Activated CD4-positive, CD25-positive, alpha-beta regulatory T cell (primary cell): ENCODE measurements around the gene ONECUT1.

Source experiments
- DNase-seq, 4 experiments: peaks; one replicate each; lab custom pipeline; 2025; lab: John Stamatoyannopoulos, UW

ONECUT1 gene

DNA sequence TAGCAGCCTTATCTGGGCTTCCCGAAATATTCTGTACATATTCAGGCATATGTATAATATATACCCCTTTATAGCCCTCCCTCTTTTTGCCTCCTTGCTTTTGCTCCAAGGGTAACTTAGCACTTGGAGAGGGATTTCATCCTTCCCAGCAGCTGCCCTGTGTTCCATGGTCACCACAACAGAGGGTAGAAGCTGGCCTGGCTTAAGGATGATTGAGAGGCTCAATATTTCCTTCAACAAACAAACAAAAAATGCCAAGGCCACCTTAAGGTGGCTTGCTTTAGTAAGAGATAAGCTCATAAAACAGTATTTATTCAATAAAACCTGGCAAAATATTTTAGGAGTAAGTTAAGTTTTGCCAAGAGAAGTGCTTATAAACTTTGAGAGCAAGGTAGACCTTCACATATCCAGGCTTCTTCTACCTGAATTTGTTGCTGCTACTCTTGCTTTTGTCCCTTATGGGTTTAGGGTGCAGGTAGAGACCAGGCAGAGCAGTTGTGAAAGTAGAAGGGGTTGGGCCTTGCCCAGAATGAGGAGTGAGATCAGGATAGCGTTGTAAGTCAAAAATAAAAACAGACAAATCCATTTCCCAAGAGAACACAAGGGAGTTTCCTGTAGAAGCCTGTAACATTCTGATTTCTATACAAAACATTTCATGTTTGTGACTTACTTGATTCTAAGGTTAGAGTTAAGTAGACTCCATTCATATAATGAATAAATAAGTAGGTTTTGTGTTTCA, 58.2 kb downstream of the ONECUT1 start:
- no peak for DNase-seq

- no peak for DNase-seq
These were observed 59.1 kb downstream of the ONECUT1 start for GRCh38 chr15:52731004-52731403.

DNA sequence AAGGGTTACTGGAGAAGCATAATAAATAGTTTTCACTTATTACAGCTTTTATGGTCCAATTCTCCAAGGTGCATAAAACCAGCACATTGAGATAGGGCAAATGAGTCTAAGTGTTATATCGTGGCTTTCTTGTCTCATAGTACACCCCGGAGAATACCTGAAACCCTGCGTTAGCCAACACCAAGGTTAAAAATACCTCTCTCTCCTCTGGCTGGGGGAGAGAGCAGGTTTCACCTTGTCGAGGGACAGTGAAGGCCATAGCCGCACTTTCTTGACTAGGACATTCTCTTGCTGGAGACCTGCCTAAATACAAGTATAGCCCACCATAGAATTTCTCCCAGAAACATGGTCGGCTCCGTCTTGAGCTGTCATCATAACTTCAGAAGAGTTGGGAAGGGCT, 59.5 kb downstream of the ONECUT1 start:
- no peak for DNase-seq

DNA sequence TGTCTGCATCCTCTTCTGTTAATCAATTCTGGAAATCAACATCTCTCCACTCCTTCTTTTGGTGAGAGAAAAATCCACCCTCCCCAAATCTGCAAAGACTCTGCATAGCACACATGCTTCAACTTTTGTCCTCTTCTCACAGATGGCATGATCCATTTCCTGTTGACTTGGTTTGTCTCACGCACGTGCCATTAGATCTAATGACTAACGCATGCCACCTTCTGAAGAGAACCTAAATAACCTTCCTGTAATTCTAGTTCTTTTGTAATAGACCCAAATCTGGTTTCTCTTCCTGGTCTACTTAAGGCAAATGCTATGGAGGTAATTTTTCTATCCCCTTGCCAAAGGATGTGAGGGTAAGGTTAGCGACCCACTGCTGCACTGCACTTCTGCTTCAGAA, 60.0 kb downstream of the ONECUT1 start:
- DNase-seq = peak in 2 of 4 experiments; percentile 7 to 9

DNA sequence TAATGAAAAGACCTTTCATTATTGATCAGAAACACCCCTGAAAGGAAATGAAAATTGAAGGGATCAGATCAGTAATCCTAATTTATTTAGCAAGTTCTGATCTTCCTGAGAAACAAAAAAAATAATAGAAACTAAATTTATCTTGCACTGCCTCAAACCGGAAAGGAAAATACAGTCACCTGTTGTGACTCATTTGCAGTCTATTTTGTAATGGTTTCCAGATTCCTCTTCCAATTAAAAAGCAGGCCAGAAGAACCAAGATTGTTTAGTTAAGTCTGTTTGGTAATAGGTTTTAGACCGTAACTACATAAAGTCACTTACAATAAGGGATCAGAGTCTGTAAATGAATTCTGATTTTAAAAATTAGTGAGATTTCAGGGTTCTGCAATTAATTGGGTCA, 61.2 kb downstream of the ONECUT1 start:
- no peak for DNase-seq

GRCh38 chr15:52727815-52728214, 62.3 kb downstream of the ONECUT1 start:
- no peak for DNase-seq

DNA sequence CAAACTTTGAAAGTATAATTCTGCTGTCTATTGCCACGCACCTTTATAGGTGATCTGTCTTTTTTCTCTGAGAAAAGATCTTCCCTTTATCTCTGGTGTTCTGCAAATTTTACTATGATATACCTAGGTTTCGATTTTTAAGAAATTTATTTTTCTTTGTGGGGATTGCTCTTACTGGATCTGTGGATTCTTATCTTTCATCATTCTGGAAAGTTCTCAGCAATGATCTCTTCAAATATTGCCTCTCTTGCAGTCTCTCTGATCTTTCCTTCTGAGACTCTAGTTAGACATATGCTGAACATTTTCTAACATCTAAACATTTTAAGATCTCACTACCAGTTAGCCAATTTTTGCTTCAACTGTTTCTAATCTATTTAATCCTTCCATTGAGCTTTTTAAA, 63.9 kb downstream of the ONECUT1 start:
- no peak for DNase-seq

DNA sequence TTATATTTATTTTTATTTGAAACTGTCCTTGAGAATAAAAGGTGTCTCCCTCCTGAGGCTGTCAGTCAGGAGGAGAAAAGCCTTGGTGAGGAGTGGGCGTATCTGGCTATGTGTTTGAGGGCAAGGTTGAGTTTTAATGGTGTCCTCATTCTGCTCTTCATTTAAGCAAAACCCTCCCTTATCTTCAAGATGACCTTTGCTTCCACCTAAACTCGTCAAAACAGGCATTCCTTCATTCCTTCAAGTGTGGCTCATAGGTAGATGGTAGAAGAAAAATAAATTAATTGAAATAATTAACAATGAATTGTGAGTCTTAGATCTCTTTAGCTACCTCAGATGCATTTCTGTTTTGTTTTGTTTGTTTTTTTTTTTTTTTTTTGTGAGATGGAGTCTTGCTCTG, 71.6 kb downstream of the ONECUT1 start:
- DNase-seq = no peak

GRCh38 chr15:52717924-52718323, 72.2 kb downstream of the ONECUT1 start:
- no peak for DNase-seq

GRCh38 chr15:52717481-52717880, 72.7 kb downstream of the ONECUT1 start:
- no peak for DNase-seq

DNA sequence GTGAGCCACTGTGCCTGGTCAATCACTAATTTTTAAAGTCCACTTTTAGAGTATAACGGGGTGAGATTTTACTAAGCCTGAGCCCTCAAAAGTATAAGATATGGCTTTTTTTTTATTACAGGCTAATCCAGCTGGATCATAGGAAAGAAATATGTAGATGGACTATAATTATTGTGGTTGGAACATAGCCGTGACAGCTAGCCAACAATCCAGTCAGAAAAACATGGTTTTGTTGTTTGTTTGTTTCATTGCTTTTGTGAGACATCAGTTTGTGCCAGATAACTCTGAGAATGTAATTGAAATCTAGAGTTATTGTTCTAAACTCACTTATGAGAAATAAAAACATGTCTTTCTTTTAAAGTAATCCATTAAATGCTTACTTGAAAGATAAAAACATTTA, 73.6 kb downstream of the ONECUT1 start:
- DNase-seq = no peak

GRCh38 chr15:52715411-52715810, 74.7 kb downstream of the ONECUT1 start:
- DNase-seq = no peak

DNA sequence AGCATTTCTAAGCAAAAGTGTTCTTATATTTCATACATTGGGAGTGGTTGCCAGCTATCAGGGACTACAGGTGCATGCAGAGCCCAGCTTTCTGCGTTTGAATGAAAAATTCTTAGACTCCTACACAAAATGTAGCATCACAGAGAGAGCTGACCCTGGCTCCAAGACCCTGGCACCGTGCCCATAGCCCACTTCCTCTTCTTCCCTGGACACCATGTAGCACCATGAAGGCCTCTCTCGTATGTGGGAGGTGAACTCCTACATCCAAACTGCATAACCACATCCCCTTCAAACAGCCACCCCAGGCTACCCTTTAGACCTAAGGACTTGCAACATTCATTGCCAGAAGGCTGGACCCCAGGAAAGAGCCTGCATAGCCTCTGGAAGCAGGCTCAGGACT, 75.2 kb downstream of the ONECUT1 start:
- DNase-seq = no peak

GRCh38 chr15:52710708-52711389, 79.3 kb downstream of the ONECUT1 start:
- DNase-seq = no peak

DNA sequence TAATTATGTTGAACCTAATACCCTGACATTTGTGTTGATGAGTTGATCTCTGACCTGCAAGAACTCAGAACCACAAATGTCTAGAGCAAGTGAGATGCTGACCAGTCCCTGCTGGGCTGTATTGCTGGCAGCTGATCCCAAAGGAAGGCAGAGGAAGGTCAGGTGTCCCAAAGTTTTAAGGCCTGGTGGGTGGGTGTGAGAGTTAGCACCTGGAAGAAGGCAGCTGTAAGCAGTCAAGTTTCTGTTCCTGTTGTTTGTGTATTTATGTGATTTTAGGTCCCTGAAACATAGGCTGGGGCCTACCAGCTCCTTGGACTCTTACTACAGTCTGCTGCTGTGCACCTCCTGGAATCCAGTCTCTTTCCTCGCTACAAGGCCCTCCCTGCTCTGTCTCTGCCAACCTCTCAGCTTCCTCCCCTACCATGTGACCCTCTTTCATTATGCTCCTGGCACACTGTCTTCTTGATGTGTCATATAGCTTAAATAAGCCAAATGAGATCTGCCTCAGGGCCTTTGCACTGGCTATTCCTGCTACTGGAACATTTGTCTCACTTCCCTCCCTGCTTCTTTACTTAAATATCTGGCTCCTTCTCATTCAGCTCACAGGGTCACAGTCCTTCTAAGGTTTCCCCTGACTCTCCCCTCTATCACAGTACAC, 80.0 kb downstream of the ONECUT1 start:
- DNase-seq = no peak

DNA sequence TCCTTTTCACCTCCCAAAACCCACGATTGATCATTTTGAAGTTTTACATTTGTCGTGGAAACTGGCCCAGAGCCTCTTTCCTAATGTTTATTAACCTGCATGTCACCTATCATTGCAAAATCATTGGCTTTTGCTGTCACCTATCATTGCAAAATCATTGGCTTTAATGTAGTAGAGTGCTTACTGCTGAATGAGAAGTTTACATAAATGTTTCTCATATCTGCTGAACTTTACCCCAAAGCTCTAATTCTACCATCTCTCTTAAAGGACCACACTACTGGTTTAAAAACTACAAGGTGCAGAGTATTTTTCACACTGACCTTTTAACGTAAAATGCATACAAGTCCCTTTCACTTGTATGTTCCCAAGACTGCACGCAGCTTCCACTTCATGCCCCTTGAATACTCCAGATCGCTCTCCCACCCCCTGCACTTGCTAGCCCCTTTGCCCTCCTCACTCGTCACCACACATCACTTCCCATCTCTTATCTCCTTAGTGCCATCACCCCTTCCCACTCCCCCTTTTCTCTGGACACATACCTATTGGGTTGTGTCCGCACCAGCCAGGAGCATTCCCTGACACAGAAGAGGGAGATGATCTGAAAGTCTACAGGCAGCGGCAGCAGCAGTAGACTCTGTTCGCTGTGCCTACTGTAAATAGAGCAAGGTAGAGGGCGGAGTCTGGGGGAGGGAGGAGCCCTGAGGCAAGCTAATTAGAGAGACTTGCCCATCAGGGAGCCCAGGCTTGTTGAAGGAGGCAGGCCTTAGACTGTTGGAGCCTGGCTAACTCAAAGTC, 80.8 kb downstream of the ONECUT1 start:
- no peak for DNase-seq
